ENCODE measurements around the gene CTF1.
A peak's percentile ranks its signal among the peaks of the same experiment; 100 is the strongest.

Gene CTF1

GRCh38 chr16:30876867-30877266 lies 19.5 kb upstream of the CTF1 start:
- TF ChIP-seq ZFX (IDR thresholded peaks at IDR 0.05; ENCODE audit: borderline replicate concordance): no peak
- TF ChIP-seq, protein P1, sequence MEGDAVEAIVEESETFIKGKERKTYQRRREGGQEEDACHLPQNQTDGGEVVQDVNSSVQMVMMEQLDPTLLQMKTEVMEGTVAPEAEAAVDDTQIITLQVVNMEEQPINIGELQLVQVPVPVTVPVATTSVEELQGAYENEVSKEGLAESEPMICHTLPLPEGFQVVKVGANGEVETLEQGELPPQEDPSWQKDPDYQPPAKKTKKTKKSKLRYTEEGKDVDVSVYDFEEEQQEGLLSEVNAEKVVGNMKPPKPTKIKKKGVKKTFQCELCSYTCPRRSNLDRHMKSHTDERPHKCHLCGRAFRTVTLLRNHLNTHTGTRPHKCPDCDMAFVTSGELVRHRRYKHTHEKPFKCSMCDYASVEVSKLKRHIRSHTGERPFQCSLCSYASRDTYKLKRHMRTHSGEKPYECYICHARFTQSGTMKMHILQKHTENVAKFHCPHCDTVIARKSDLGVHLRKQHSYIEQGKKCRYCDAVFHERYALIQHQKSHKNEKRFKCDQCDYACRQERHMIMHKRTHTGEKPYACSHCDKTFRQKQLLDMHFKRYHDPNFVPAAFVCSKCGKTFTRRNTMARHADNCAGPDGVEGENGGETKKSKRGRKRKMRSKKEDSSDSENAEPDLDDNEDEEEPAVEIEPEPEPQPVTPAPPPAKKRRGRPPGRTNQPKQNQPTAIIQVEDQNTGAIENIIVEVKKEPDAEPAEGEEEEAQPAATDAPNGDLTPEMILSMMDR (IDR thresholded peaks at IDR 0.05): no peak

DNA sequence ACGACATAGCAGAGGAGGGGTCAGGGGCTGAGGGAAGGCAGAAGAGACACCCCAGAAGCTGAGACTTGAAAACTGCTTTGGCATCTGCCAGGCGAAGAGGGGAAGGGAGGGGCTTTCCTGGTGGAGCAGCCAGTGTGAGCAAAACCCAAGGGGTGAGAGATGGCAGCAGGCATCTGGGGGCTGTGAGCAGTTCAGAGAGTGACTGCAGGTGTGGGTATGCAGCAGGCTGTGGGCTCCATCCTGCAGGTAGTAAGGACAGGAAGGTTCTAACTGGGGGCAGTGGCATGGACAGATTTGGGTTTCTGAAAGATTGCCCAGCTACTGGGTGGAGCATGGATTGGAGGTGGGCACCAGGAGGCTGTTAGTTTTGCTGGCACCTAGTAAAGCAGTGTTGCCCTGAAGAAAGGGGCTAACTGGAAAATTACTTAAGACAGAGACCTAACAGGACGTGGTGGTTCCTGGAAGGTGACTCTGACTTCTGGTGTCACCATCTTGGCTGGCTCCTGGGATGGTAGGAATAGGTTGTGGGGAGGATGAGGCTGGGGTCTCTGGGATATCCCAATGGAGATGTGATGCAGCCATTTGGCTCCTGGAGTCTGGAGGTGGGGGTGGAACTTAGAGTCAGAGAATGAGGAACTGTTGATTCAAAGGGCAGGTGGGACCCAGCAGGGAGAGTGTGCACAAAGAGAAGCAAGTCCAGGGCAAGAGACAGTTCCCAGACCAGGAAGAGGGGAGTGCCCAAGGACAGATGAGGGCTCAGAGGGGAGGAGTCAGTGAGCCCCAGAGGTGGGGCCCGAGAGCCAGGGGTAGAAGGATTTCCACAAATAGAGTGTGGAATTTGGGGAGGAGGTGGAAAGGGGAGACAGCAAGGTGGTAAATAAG lies 13.7 kb upstream of the CTF1 start:
- TF ChIP-seq, protein P1 (IDR thresholded peaks at IDR 0.05): no peak
- TF ChIP-seq ZFX (IDR thresholded peaks at IDR 0.05; ENCODE audit: borderline replicate concordance): no peak
- no peak overlapping the region for H3K27ac ChIP-seq

More at GRCh38 chr16:30876867-30877266, 19.5 kb upstream of the CTF1 start:
- peak overlapping the region; percentile 98 for H3K27ac ChIP-seq

DNA sequence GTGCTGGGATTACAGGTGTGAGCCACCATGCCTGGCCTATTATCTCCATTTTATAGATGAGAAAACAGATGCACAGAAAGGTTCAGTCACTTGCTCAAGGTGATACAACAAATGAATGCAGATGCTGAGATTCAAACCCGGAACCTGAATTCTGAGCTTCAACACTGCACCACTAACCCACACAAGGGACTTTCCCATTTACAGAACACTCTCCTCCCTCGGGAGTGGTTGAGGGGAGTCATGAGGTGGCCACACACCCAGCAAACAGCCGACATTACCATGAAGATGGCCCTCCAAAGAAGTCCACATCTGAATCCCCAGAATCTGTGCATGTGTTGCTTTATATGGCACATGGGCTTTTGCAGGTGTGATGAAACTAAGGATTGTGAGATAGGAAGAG lies 11.7 kb upstream of the CTF1 start:
- TF ChIP-seq, protein P1 (IDR thresholded peaks at IDR 0.05): no peak
- no peak for TF ChIP-seq ZFX (IDR thresholded peaks at IDR 0.05; ENCODE audit: borderline replicate concordance)
- no peak overlapping the region for H3K27ac ChIP-seq

DNA sequence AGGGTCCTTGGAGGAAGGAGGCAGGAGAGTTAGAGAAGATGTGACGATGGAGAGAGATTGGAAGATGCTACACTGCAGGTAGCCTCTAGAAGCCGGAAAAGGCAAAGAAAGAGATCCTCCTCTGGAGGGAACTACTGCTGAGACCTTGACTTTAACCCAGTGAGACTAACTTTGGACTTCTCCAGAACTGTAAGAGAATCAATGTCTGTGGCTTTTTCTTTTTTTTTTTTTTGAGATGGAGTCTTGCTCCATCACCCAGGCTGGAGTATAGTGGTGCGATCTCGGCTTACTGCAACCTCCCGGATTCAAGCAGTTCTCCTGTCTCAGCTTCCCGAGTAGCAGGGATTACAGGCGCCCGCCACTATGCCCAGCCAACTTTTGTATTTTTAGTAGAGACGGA lies 11.2 kb upstream of the CTF1 start:
- TF ChIP-seq ZFX (IDR thresholded peaks at IDR 0.05; ENCODE audit: borderline replicate concordance): no peak
- TF ChIP-seq, protein P1 (IDR thresholded peaks at IDR 0.05): no peak
- H3K27ac ChIP-seq: no peak overlapping the region

GRCh38 chr16:30886145-30886544 lies 10.3 kb upstream of the CTF1 start:
- TF ChIP-seq, protein P1 (IDR thresholded peaks at IDR 0.05): no peak
- TF ChIP-seq ZFX (IDR thresholded peaks at IDR 0.05; ENCODE audit: borderline replicate concordance): no peak
- no peak overlapping the region for H3K27ac ChIP-seq

DNA sequence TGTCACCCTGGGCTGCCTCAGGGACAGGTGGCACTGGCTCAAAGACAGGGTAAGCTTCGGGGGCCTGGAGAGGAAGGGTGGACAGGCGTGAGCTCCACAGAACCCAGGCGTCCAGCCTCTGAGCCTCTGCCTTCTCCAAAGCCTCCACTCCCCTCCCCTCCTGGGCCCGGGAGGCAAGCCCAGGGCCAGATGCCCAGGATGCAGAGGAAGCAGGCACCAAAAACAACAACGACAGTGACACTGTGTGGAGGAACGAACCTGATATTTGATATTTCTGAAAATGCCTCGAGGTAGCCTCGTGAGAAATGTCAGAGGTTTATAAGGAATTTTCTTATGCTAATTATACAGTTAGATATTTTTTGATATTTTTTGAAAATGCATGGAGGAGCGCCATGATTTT lies 8.5 kb upstream of the CTF1 start:
- TF ChIP-seq, protein P1 (IDR thresholded peaks at IDR 0.05): no peak
- no peak for TF ChIP-seq ZFX (IDR thresholded peaks at IDR 0.05; ENCODE audit: borderline replicate concordance)
- no peak overlapping the region for H3K27ac ChIP-seq

DNA sequence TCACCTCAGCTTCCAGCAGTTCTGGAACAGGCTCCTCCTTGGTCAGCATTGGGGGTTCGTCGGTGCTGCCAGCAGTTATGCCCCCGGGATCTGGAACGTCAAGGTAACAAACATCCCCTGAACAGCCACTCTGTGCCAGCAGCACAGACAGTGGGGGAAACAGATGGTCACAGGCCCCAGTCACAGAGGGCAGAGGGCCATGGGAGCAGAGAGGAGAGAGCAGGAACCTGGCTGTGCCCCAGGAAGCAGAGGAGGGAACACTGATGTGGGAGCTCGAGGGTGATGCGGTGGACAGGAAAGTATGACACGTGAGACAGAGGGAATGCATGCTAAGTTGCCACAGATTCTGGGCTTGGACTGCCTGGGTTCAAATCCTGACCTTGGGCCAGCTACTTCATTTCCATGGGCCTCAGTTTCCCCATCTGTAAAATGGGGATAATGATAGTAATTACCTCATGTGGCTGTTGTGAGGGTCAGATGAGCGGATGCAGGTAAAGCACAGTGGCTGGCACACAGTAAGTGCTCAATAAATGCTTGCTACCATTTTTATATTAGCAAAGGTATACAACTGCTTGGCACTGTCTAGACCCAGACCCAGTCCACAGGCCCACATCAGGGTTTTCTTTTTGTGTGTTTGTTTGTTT lies 7.4 kb upstream of the CTF1 start:
- H3K27ac ChIP-seq: no peak overlapping the region
- TF ChIP-seq ZFX (IDR thresholded peaks at IDR 0.05; ENCODE audit: borderline replicate concordance): no peak
- TF ChIP-seq, protein P1 (IDR thresholded peaks at IDR 0.05): no peak
